ENCODE data around the gene FAM149A. TPM values are rescaled to one million over a fixed set of nuclear protein-coding genes. Genes with fewer than 3 reads are reported as not detected.

Gene FAM149A
- 0.09 TPM in 1 of 2 replicates, not detected in the other for total RNA-seq

DNA sequence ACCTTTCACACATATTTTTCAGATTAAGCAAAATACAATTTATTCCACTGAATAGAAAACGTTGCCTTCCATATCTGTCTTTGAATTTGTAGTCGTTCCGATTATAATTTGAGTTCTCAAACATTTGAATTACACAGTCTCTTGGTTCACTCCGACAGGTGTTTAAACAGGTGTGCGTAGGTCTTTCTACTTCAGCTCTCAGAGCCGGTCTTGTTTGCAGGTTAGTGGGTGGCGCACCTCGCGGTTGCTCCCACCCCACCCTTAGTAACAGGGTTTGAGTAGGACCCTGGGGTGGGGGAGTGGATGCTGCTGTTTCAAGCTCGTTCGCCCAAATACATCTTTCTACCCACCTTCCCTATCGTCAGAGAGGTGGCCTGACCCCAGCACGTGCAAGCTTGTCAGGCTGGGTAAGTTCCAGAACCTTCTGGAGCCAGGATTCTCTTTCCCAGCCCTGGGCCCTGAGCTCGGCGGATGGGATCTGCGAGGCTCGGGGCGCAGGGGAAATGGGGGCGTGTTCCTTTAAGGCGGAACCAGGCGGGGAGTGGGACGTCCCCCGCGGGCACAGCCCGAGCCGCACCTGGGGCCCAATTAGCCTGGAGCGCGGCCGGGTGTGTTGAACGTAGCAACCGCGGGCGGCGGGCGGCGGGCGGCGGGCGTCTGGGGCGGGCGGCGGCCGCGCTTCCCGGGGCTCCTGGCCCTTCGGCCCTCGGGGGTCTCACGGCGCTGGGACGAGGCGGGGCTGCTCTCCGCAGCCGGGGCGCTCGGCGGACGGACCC lies at the start of gene FAM149A:
TSS of gene FAM149A (plus strand) at position 591 of the 776 bp plus-strand sequence.
- no peak for DNase-seq

- no peak for DNase-seq
These were observed 46.1 kb upstream of the FAM149A start for GRCh38 chr4:186058253-186058979.

- DNase-seq, result no peak
These were observed 45.6 kb upstream of the FAM149A start for GRCh38 chr4:186058980-186059316.

- no peak for DNase-seq
These were observed 42.6 kb upstream of the FAM149A start for GRCh38 chr4:186061921-186062320.

DNA sequence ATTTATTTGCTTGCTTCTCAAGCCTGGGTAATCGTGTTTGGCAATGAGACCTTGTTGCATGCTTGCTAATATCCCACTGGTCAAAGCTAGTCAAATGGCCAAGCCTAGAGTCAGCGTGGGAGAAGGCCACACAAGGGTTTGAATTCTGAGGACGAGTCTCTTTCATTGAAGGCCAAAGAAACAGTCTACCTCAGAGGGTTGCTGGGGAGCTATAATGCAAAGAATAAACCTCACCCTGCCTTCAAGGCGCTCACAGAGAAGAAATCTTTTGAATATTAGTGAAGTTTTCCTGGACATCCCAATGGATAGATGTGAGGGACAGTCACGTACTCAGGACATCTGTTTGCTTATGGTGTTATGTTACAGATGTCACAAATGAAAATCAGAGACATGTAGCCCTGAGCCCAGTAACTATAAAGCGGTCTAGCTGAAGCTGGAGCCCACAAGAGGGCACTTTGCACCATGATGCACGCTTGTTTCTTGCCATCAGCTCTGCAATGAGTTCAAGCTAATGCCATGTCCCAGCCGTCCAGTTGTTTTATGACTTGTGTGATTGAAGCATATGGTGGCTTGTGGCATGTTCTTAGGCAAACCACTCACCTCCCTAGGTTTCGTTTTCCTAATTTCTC lies 36.6 kb upstream of the FAM149A start:
- DNase-seq, result peak; percentile 76

DNA sequence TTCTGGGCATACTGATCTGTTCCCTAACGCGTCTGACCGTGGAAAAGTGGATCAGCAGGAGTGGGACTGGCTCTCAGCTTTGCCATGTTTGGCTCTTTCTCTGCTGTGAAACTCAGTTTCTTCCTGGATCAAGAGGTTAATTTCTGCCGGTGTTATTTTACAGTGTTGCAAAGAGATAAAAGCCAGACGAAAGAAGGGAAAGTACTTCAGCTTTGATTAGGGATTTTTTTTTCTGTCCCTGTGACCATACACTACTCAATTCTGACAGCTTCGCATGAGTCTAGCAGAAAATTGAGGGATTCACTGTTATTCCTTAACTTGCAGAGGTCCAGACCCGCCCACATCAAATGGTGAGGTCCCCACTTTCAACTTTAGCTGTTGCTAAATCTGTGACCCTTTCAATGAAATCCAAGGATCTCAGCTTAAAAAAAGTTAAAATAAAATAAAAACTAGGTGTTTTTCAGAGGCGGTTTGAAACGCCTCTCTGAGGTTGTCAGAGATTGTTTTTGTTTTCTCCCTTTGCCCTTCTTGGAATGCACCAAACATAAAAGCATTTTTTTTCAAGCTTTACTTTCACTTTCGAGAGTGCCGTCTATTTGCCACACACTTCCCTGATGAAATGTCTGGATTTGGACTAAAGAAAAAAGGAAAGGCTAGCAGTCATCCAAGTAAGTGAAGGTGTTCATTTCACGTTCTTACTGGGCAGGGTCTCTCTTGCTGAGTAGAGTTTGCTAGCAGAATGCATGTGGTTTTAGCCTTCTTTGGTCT lies 35.7 kb upstream of the FAM149A start, which contains the start of gene TLR3:
TSS of gene TLR3 (plus strand) at position 576 of the 768 bp plus-strand sequence. CDS start 7,464 bp downstream, outside the sequence.
- DNase-seq, result peak; percentile 41

DNA sequence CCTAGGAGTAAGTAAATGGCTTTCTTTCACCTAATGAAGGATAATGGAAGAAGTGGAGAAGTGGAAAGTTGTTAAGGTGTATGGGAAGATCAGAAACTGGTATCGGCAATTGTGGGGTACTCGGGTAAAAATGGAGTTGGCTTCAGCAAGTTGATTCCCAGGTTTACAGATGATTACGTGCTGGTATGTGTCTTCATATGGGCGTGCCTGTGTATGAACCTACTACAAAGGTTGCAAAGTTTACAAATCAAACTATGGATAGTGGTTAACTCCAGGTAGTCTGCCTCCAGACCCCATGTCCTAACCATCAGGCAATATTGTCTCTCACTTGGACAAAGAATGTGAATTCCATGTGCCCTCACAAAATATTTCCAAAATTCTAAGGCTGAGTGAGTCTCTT lies 34.8 kb upstream of the FAM149A start:
- DNase-seq, result no peak

DNA sequence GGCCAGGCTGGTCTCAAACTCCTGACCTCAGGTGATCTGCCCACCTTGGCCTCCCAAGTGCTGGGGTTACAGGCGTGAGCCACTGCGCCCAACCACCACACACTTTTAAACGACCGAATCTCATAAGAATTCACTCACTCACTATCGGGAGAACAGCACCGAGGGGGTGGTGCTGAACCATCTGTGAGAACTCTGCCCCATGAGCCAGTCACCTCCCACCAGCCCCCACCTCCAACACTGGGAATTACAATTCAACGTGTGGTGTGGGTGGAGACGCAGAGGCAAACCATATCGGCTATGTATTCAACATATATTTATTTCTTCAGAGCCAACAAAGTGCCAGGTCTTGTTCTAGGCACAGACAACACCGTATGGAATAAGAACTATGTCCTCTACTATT lies 32.0 kb upstream of the FAM149A start:
- no peak for DNase-seq

DNA sequence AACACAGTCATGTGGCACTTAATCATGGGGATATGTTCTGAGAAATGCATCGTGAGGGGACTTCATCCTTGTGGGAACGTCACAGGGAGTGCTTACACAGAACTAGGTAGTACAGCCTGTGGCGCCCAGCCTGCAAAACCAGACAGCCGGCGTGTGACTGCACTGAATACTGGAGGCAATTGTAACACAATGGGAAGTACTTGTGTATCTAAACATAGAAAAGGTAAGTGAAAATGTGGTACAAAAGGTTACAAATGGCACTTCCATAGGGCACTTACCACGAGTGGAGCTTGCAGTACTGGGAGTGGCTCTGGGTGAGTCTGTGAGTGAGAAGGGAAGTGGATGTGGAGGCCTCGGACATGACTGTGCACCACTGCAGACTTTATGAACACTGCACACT lies 30.3 kb upstream of the FAM149A start:
- no peak for DNase-seq

- no peak for DNase-seq
These were observed 25.4 kb upstream of the FAM149A start for GRCh38 chr4:186078981-186079638.

GRCh38 chr4:186079694-186080093 lies 24.8 kb upstream of the FAM149A start:
- DNase-seq, result no peak

- DNase-seq, result peak; percentile 53
These were observed 23.2 kb upstream of the FAM149A start for GRCh38 chr4:186081202-186081807.

DNA sequence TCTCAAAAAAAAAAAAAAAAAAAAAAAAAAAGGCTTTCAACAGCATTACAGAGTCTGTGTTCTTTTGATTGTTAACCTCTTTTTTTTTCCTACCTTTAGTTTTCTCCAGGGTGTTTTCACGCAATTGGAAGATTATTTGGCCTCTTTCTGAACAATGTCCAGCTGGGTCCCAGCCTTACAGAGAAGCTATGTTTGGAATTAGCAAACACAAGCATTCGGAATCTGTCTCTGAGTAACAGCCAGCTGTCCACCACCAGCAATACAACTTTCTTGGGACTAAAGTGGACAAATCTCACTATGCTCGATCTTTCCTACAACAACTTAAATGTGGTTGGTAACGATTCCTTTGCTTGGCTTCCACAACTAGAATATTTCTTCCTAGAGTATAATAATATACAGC lies 22.3 kb upstream of the FAM149A start:
- no peak for DNase-seq

DNA sequence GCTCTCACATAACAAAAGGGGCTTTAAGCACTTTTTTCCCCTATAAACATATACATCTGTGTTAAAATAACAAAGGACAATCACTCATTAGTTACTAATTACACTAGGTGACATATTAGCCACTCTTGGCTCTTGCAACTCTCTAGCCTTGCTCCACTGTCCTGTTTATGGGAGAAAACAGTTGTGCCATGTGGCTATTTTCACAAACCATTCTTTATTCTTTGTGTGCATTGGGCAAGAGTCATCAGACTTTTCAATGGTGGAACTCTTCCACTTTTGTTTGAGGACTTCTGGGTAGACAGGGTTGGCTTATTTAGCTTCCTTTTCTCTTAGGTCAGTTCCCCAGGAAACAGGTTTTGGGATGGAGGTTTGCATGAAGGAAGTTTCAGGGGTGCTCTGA lies 16.0 kb upstream of the FAM149A start:
- DNase-seq, result no peak

DNA sequence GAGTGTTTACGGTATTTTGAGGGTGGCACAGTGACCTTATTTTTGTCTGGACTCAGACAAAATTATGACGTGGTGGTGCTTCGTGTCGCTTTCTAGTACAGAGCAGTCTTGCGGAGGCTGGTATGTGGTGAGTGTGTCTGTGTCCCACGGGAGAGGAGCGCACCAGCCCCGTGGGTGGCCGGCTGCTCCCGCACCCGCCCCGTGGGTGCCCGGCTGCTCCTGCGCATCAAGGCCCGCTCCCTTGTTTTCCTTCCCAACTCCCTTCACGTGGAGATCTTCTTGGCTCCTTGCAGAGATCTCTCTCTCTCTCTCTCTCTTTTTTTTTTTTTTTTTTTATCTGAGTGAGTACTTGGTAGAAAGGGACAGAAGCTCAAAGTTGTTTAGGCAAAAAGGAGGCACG lies 12.2 kb upstream of the FAM149A start:
- no peak for DNase-seq

- DNase-seq, result no peak
These were observed 9.1 kb upstream of the FAM149A start for GRCh38 chr4:186095406-186095805.

DNA sequence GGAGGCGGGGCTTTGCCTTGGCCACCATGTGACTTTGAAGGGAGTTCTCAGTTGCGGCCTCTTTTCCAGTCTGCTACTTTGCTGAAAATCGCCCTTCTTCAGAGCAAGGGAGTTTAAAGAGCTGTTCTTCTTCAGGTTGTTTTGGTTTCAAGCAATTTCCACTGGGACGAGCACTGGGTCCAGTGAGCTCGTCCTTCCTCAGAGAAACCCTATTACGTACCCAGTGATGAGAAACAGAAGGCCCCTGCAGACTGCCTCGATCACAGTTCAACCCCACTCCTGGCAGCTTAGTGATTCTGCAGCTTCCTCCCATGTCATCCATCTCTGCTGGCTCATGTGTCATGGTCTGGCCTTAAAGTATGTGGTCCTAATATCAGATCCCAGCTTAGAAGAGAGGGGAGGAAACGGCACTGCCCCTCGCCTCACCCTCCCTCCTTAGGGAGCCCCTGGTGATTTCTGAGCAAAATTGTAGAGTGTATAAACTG lies 7.8 kb upstream of the FAM149A start:
- DNase-seq, result no peak

GRCh38 chr4:186097386-186097785 lies 7.1 kb upstream of the FAM149A start:
- no peak for DNase-seq

GRCh38 chr4:186102931-186103330 lies 1.6 kb upstream of the FAM149A start:
- no peak for DNase-seq

GRCh38 chr4:186104890-186105646 lies 564 bp downstream of the FAM149A start:
- DNase-seq, result peak; percentile 4
